DOHH2 (cell line): ENCODE measurements around the gene SLF2.

Experiments used
- EZH2phosphoT487 ChIP-seq: fragments of 200-600 bp; sonication (generic); IDR thresholded peaks from 2 replicates; pipeline ENCODE4 v1.6.1; 2017; ENCODE audit warnings: borderline replicate concordance, mild to moderate bottlenecking, antibody characterized with exemption, low read length, moderate library complexity, mixed read lengths
- TF ChIP-seq, protein P1 (sequence below): fragments of 200-600 bp; sonication (generic); IDR thresholded peaks from one replicate; pipeline ENCODE4 v1.5.1; 2014; ENCODE audit warnings: antibody characterized with exemption, mild to moderate bottlenecking, low read depth, low read length; ENCODE audit not compliant: poor library complexity, severe bottlenecking

DNA sequence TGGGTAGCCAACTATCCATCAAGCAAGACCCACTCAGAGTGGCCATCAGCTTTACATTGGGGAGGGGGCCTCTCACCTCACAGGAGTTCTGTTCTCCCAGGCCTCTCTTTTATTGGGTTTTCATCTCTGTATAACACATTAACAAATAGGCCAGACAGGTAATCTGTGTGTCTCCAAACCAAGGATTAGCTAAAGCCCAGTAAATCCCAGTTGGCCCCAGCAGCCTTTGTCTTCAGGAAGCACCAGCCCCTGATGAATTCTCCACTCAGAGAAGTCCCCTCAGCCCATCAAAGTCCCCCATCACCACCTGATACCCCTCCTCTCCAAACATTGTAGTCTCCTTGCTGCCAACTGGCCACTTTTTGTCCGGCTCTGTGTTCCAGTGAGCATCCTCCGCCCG, 16.9 kb upstream of the SLF2 start:
- TF ChIP-seq, protein P1, sequence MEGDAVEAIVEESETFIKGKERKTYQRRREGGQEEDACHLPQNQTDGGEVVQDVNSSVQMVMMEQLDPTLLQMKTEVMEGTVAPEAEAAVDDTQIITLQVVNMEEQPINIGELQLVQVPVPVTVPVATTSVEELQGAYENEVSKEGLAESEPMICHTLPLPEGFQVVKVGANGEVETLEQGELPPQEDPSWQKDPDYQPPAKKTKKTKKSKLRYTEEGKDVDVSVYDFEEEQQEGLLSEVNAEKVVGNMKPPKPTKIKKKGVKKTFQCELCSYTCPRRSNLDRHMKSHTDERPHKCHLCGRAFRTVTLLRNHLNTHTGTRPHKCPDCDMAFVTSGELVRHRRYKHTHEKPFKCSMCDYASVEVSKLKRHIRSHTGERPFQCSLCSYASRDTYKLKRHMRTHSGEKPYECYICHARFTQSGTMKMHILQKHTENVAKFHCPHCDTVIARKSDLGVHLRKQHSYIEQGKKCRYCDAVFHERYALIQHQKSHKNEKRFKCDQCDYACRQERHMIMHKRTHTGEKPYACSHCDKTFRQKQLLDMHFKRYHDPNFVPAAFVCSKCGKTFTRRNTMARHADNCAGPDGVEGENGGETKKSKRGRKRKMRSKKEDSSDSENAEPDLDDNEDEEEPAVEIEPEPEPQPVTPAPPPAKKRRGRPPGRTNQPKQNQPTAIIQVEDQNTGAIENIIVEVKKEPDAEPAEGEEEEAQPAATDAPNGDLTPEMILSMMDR, result no peak
- no peak for TF ChIP-seq EZH2phosphoT487
